SU-DHL-6 (cell line): Measurements from ENCODE around the gene PLAGL2.

Source experiments
- H2AFZ ChIP-seq: fragments of 200-600 bp; sonication (generic); 2 replicates; pipeline ENCODE4 v1.6.1; 2014; ENCODE audit warnings: low read depth, mild to moderate bottlenecking, moderate library complexity, mixed read lengths, antibody characterized with exemption, low read length; ENCODE audit not compliant: severe bottlenecking
- H3F3A ChIP-seq: fragments of 200-600 bp; shearing (Covaris generic); 2 replicates; pipeline ENCODE4 v1.6.0; 2016; ENCODE audit warnings: antibody characterized with exemption, mild to moderate bottlenecking; ENCODE audit not compliant: insufficient read depth
- H3K27ac ChIP-seq: fragments of 200-600 bp; sonication (generic); 2 replicates; pipeline ENCODE4 v1.5.1; 2016; ENCODE audit warnings: low read depth, mild to moderate bottlenecking, low read length, moderate library complexity, mixed read lengths
- H3K27me3 ChIP-seq: fragments of 200-600 bp; sonication (generic), shearing (Covaris generic); 2 replicates; pipeline ENCODE4 v1.6.0; 2014; ENCODE audit warnings: mild to moderate bottlenecking, low read length
- H3K36me3 ChIP-seq: fragments of 200-600 bp; sonication (generic); 2 replicates; pipeline ENCODE4 v1.6.1; 2014; ENCODE audit warnings: mild to moderate bottlenecking, low read length, mixed read lengths
- H3K4me2 ChIP-seq: fragments of 300-600, 200-600 bp; shearing (Covaris generic), sonication (generic); 2 replicates; pipeline ENCODE4 v1.6.0; 2014; ENCODE audit warnings: low read length, low read depth, mild to moderate bottlenecking; ENCODE audit not compliant: poor library complexity, severe bottlenecking
- H3K4me3 ChIP-seq: fragments of 200-600 bp; sonication (generic); 2 replicates; pipeline ENCODE4 v1.5.1; 2014; ENCODE audit warnings: antibody characterized with exemption, low read length, mild to moderate bottlenecking, mixed read lengths; ENCODE audit not compliant: insufficient read depth, poor library complexity, severe bottlenecking
- H3K79me2 ChIP-seq: fragments of 200-600 bp; sonication (generic); 2 replicates; pipeline ENCODE4 v1.6.1; 2014; ENCODE audit warnings: mild to moderate bottlenecking, low read length, moderate library complexity; ENCODE audit not compliant: insufficient read depth
- H3K9ac ChIP-seq: fragments of 200-600 bp; sonication (generic); 2 replicates; pipeline ENCODE4 v1.7.0; 2014; ENCODE audit warnings: mild to moderate bottlenecking, low read length
- H3K9me2 ChIP-seq: fragments of 200-600 bp; sonication (generic); replicated peaks from 2 replicates; pipeline ENCODE4 v1.6.1; 2014; ENCODE audit warnings: low read length; ENCODE audit not compliant: insufficient read depth
- H3K9me3 ChIP-seq: fragments of 200-600 bp; sonication (generic); 2 replicates; pipeline ENCODE4 v1.6.1; 2014; ENCODE audit warnings: low read length, mixed read lengths; ENCODE audit not compliant: insufficient read depth
- H4K20me1 ChIP-seq: fragments of 200-600 bp; sonication (generic); 2 replicates; pipeline ENCODE4 v1.6.1; 2014; ENCODE audit warnings: low read depth, mild to moderate bottlenecking, antibody characterized with exemption, low read length, moderate library complexity, mixed read lengths
- EZH2phosphoT487 ChIP-seq: fragments of 200-600 bp; sonication (generic), shearing (Covaris generic); conservative IDR thresholded peaks from 2 replicates; pipeline ENCODE4 v1.6.1; 2018; ENCODE audit warnings: mild to moderate bottlenecking, antibody characterized with exemption, low read length, moderate library complexity, mixed read lengths
- TF ChIP-seq, protein P1 (sequence below): fragments of 200-600 bp; sonication (generic); IDR thresholded peaks from one replicate; pipeline ENCODE4 v1.5.1; 2017; ENCODE audit warnings: antibody characterized with exemption, mild to moderate bottlenecking, low read length, moderate library complexity; ENCODE audit not compliant: insufficient read depth, poor library complexity, severe bottlenecking

Gene PLAGL2

DNA sequence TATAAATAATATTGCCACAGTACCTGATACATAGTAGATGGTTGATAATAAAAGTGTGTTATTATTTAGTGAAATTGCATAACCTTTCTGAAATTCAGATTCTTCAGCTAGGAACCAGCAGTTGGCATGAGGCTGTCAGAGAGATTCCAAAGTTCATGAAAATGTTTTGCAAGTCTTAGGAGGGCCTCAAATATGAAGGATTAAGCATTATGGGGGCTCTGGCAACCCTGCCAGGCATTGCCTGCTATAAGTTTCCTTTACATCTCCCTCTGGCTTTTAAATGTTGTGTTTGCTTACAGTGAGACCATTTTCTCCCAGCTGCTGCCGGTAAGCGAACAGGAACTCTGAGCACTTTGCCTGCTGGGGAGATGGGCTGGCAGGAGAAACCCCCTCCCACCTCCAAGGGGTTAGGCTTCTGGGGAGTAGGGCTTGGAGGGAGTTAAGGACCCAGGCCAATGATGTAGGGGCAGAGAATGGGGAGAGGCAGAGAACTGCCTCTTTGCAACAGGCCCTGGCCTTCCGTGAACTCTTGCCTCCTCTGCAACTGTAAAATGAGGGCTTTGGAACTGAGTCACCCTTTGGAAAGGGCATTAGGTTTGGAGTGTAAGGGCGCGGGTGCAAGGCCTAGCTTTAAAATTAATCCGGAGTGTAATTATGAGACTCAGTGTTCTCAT, 36.7 kb upstream of the PLAGL2 start:
- Histone ChIP-seq H2AFZ (no peak overlapping the region), H3K4me2 (no peak overlapping the region), H3K4me3 (no peak overlapping the region)

DNA sequence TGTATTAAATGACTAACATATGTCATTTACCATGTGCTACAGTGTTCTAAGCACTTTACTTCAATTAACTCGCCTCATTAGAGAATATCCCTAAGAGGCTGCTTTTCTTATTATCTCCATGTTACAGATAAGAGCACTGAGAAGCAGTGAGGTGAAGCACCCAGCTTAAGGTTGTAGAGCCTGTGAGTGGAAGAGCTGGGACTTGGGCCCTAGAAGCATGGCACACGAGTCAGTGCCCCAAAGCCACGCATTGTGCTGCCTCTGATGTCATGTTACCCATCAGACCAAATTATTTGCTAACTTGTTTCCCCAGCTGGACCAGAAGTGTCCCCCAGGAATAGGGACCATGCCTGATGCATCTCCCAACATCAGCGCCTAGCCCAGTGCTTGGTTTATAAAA, 34.3 kb upstream of the PLAGL2 start:
- Histone ChIP-seq H3K4me2 (no peak overlapping the region), H2AFZ (no peak overlapping the region), H3K9me2 (no peaks in the 10 kb centered on the region), H3K27me3 (no peaks in the 10 kb centered on the region), H3K27ac (no peak overlapping the region), H3K9me3 (no peaks in the 10 kb centered on the region), H3K4me3 (no peak overlapping the region), H3K36me3 (no peaks in the 10 kb centered on the region), H4K20me1 (no peaks in the 10 kb centered on the region), H3K9ac (no peak overlapping the region), H3K79me2 (no peaks in the 10 kb centered on the region), H3F3A (no peaks in the 10 kb centered on the region; the same call in 1 of the 2 replicates)
- no peak for TF ChIP-seq EZH2phosphoT487
- TF ChIP-seq, protein P1, sequence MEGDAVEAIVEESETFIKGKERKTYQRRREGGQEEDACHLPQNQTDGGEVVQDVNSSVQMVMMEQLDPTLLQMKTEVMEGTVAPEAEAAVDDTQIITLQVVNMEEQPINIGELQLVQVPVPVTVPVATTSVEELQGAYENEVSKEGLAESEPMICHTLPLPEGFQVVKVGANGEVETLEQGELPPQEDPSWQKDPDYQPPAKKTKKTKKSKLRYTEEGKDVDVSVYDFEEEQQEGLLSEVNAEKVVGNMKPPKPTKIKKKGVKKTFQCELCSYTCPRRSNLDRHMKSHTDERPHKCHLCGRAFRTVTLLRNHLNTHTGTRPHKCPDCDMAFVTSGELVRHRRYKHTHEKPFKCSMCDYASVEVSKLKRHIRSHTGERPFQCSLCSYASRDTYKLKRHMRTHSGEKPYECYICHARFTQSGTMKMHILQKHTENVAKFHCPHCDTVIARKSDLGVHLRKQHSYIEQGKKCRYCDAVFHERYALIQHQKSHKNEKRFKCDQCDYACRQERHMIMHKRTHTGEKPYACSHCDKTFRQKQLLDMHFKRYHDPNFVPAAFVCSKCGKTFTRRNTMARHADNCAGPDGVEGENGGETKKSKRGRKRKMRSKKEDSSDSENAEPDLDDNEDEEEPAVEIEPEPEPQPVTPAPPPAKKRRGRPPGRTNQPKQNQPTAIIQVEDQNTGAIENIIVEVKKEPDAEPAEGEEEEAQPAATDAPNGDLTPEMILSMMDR, result no peak

More for the DNA sequence above, 36.7 kb upstream of the PLAGL2 start:
- Histone ChIP-seq H3K9me2 (no peaks in the 10 kb centered on the region), H3K9me3 (no peaks in the 10 kb centered on the region), H3K27me3 (no peaks in the 10 kb centered on the region), H4K20me1 (no peaks in the 10 kb centered on the region), H3K27ac (no peak overlapping the region), H3K79me2 (no peaks in the 10 kb centered on the region), H3K9ac (no peak overlapping the region), H3F3A (no peaks in the 10 kb centered on the region), H3K36me3 (no peaks in the 10 kb centered on the region)
- TF ChIP-seq, protein P1, result no peak
- TF ChIP-seq EZH2phosphoT487, result no peak

DNA sequence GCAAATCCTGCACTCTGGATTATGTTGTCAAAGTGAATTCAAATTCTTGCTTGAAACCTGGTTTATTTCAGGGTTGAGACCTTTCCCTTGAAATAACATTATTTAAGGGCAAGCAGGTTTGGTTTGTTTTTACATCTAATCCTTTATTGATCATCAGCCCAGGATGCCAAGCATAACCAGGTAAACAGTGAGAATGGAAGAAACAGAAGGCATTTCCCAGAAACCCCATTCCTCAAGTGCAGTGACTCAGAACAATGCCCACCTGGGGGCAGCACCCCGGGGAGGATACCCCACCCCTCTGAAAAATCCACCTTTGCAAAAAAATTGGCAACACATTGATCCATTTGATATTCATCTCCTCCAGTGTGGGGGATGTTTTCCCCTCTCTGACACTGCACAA, 32.7 kb upstream of the PLAGL2 start:
- Histone ChIP-seq H3K27ac (no peak overlapping the region), H3K9me2 (no peaks in the 10 kb centered on the region), H3F3A (no peaks in the 10 kb centered on the region; the same call in 1 of the 2 replicates), H3K36me3 (no peaks in the 10 kb centered on the region), H3K27me3 (no peaks in the 10 kb centered on the region), H3K9ac (no peak overlapping the region), H3K79me2 (no peaks in the 10 kb centered on the region), H3K4me3 (no peak overlapping the region), H4K20me1 (no peaks in the 10 kb centered on the region), H2AFZ (no peak overlapping the region), H3K9me3 (no peaks in the 10 kb centered on the region), H3K4me2 (no peak overlapping the region)
- TF ChIP-seq EZH2phosphoT487, result no peak
- TF ChIP-seq, protein P1, result no peak
